Right ventricle myocardium superior (tissue), 1 donor: ENCODE data around the gene TRIM61. TPM values are rescaled to one million over a fixed set of nuclear protein-coding genes. Genes with fewer than 3 reads are reported as not detected.
"Not testable (repeated sequence)": the region's sequence is repeated elsewhere in the genome, so short reads cannot be mapped to it uniquely, and the experiment has no call there.

Experiments
- ATAC-seq: fragments of 200-7000 bp; cut with Tn5 transposase; one replicate; pipeline ENCODE4 v1.9.1; 2020; ENCODE audit warnings: mild to moderate bottlenecking; ENCODE audit not compliant: poor library complexity
- DNase-seq: peaks from one replicate; pipeline ENCODE4 v3.0.0-alpha.2; 2020
- intact Hi-C: fragments of 100-400 bp; cut with DNase I; formaldehyde crosslinking; loops from one replicate; pipeline ENCODE4 v1.11.2; 2022
- total RNA-seq: library from RNA; stranded (reverse); fragmentation: NEBNext Ultra II Directional; extraction: Animal tissue kit (Norgen Biotek cat#: 25700); gene quantifications from one replicate; pipeline ENCODE4 v1.2.1, GENCODE V29; 2021
- donor health status: DM: no; HTN: yes; CAD: no; lungs with severe emphysema.

Gene TRIM61
- total RNA-seq, 1 donor from 2014 or later, result 2.0 TPM

GRCh38 chr4:164971929-164972328 is 5.5 kb downstream of the TRIM61 start:
- intact Hi-C loops, DNase-seq, ATAC-seq: not testable (repeated sequence)

- intact Hi-C loops, result no loop called here
- DNase-seq, result no peak
- no peak for ATAC-seq
These were observed 17.6 kb downstream of the TRIM61 start for GRCh38 chr4:164959896-164960295.

GRCh38 chr4:164959421-164959820 is 18.0 kb downstream of the TRIM61 start:
- DNase-seq, ATAC-seq, intact Hi-C loops: not testable (repeated sequence)

GRCh38 chr4:164956766-164957643 is 20.5 kb downstream of the TRIM61 start:
- peak; percentile 87 for DNase-seq
- intact Hi-C loops, result no loop called here
- ATAC-seq, result peak; percentile 100

GRCh38 chr4:164955107-164955805 is 22.2 kb downstream of the TRIM61 start:
- ATAC-seq (no peak), DNase-seq (no peak)
- intact Hi-C loops, result no loop called here

- DNase-seq, result no peak
- no peak for ATAC-seq
- intact Hi-C loops, result no loop called here
These were observed 24.9 kb downstream of the TRIM61 start for GRCh38 chr4:164952551-164952950.

- intact Hi-C loops, result no loop called here
- ATAC-seq (no peak), DNase-seq (no peak)
These were observed 27.9 kb downstream of the TRIM61 start for GRCh38 chr4:164949448-164950143.

GRCh38 chr4:164948975-164949374 is 28.5 kb downstream of the TRIM61 start:
- ATAC-seq (no peak), DNase-seq (no peak)
- intact Hi-C loops, result no loop called here

- ATAC-seq, DNase-seq, intact Hi-C loops: not testable (repeated sequence)
These were observed 29.5 kb downstream of the TRIM61 start for GRCh38 chr4:164948006-164948405.

GRCh38 chr4:164946810-164947209 is 30.6 kb downstream of the TRIM61 start:
- intact Hi-C loops, result no loop called here
- no peak for ATAC-seq

GRCh38 chr4:164945146-164945545 is 32.3 kb downstream of the TRIM61 start:
- no peak for DNase-seq
- no peak for ATAC-seq
- intact Hi-C loops, result no loop called here

More at GRCh38 chr4:164946810-164947209, 30.6 kb downstream of the TRIM61 start:
- no peak for DNase-seq

GRCh38 chr4:164943192-164943591 is 34.3 kb downstream of the TRIM61 start:
- ATAC-seq (no peak), DNase-seq (no peak)
- intact Hi-C loops, result no loop called here

GRCh38 chr4:164937576-164938270 is 39.7 kb downstream of the TRIM61 start:
- intact Hi-C loops, result no loop called here
- DNase-seq, result no peak
- ATAC-seq, result no peak

- intact Hi-C loops, DNase-seq, ATAC-seq: not testable (repeated sequence)
These were observed 41.4 kb downstream of the TRIM61 start for GRCh38 chr4:164935865-164936606.

GRCh38 chr4:164935363-164935762 is 42.1 kb downstream of the TRIM61 start:
- ATAC-seq (no peak), DNase-seq (no peak)
- intact Hi-C loops, result no loop called here

GRCh38 chr4:164933244-164933643 is 44.2 kb downstream of the TRIM61 start:
- intact Hi-C loops, result no loop called here
- no peak for ATAC-seq
- DNase-seq, result no peak

- DNase-seq, result no peak
- no peak for ATAC-seq
- intact Hi-C loops, result no loop called here
These were observed 45.7 kb downstream of the TRIM61 start for GRCh38 chr4:164931551-164932324.
